SK-MEL-5 (cell line): ENCODE data around the gene ZDHHC14. TPM values are rescaled to one million over a fixed set of nuclear protein-coding genes. Genes with fewer than 3 reads are reported as not detected.
"Not testable (repeated sequence)": the region's sequence is repeated elsewhere in the genome, so short reads cannot be mapped to it uniquely, and the experiment has no call there.

Experiments used
- DNase-seq: peaks from one replicate; pipeline ENCODE4 v3.0.0-alpha.2; 2016; ENCODE audit warnings: low read depth, low spot score
- in situ Hi-C: cut with HindIII; loops from 2 replicates; pipeline ENCODE4 v1.10.0; 2016; ENCODE audit warnings: low sequenced_read_pairs, high pct_unique_total_duplicates, low pct_unique_long_range_greater_than_20kb
- total RNA-seq: library from RNA; depleted of rRNA; stranded (reverse); fragments of >200 nt; shearing (Covaris generic); gene quantifications from 2 replicates; pipeline ENCODE4 v1.2.3, GENCODE V29; 2014

ZDHHC14 gene
- total RNA-seq, 1 experiment from 2014 or later: 2.9 TPM

GRCh38 chr6:157578527-157578926 lies 197.5 kb downstream of the ZDHHC14 start:
- in situ Hi-C loops, DNase-seq: not testable (repeated sequence)

- in situ Hi-C loops: no loop called here
- no peak for DNase-seq
Measured at GRCh38 chr6:157579467-157580031, 198.6 kb downstream of the ZDHHC14 start.

- no peak for DNase-seq
- in situ Hi-C loops: no loop called here
Measured at GRCh38 chr6:157584036-157584435, 203.0 kb downstream of the ZDHHC14 start.

GRCh38 chr6:157585274-157586087 lies 204.5 kb downstream of the ZDHHC14 start:
- in situ Hi-C loops: no loop called here
- DNase-seq: peak; percentile 8

- no peak for DNase-seq
- in situ Hi-C loops: no loop called here
Measured at GRCh38 chr6:157586088-157586414, 205.1 kb downstream of the ZDHHC14 start.

GRCh38 chr6:157586476-157587126 lies 205.6 kb downstream of the ZDHHC14 start:
- in situ Hi-C loops: no loop called here

GRCh38 chr6:157587127-157587926 lies 206.3 kb downstream of the ZDHHC14 start:
- DNase-seq: no peak
- in situ Hi-C loops: no loop called here

More at GRCh38 chr6:157586476-157587126, 205.6 kb downstream of the ZDHHC14 start:
- no peak for DNase-seq

GRCh38 chr6:157590654-157591053 lies 209.7 kb downstream of the ZDHHC14 start:
- DNase-seq, in situ Hi-C loops: not testable (repeated sequence)

- in situ Hi-C loops: no loop called here
- no peak for DNase-seq
Measured at GRCh38 chr6:157592541-157592940, 211.6 kb downstream of the ZDHHC14 start.

- no peak for DNase-seq
- in situ Hi-C loops: no loop called here
Measured at GRCh38 chr6:157592980-157593379, 212.0 kb downstream of the ZDHHC14 start.

GRCh38 chr6:157593596-157593995 lies 212.6 kb downstream of the ZDHHC14 start:
- in situ Hi-C loops: no loop called here
- no peak for DNase-seq

GRCh38 chr6:157594292-157594691 lies 213.3 kb downstream of the ZDHHC14 start:
- DNase-seq: no peak
- in situ Hi-C loops: no loop called here

GRCh38 chr6:157595768-157596167 lies 214.8 kb downstream of the ZDHHC14 start:
- in situ Hi-C loops: no loop called here

GRCh38 chr6:157596461-157596860 lies 215.5 kb downstream of the ZDHHC14 start:
- in situ Hi-C loops: no loop called here
- DNase-seq: no peak

More at GRCh38 chr6:157595768-157596167, 214.8 kb downstream of the ZDHHC14 start:
- no peak for DNase-seq

- no peak for DNase-seq
- in situ Hi-C loops: no loop called here
Measured at GRCh38 chr6:157596886-157597285, 215.9 kb downstream of the ZDHHC14 start.

- in situ Hi-C loops: no loop called here
- peak; percentile 64 for DNase-seq
Measured at GRCh38 chr6:157597461-157598312, 216.7 kb downstream of the ZDHHC14 start.

- no peak for DNase-seq
- in situ Hi-C loops: no loop called here
Measured at GRCh38 chr6:157599191-157599590, 218.2 kb downstream of the ZDHHC14 start.
